NCI-H146 (cell line): Measurements from ENCODE around the gene RCE1.

ENCODE experiments used
- DNase-seq: peaks from one replicate; lab custom pipeline; 2025; lab: John Stamatoyannopoulos, UW

RCE1 gene

DNA sequence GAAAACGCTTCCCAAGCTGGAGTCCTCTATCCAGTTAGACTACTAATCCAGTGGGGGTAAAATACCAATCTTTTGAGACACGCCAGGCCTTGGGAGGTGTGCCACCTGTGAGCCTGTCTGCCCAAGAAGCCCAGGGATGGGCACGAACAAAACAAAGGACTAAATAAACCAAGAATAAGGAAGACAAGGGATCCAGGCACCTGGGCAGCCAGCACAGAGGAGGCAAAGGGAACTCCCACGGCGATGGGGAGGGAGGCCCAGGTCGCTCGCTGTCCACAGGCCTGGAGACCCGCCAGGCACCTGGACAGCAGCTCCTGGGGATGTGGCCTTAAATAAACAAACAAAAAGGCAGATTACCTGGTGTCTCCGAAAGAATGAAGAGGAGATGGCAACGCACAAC, 45.0 kb downstream of the RCE1 start:
- peak; percentile 71 for DNase-seq

DNA sequence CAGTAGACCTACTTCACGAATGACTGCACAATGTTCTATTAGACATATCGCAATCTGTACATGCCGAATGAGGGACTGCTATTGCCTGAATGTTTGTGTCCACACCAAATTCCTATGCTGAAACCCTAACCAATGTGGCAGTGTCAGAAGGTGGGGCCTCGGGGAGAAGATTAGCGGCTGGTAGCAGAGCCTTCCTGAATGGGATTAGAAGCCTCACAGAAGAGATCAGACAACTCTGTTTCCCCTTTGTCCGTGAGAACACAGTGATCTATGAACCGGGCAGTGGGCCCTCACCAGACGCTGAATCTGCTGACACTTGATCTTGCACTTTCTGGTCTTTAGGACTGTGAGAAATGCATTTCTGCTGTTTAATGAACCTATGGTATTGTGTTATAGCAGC, 46.7 kb downstream of the RCE1 start:
- DNase-seq, result no peak

DNA sequence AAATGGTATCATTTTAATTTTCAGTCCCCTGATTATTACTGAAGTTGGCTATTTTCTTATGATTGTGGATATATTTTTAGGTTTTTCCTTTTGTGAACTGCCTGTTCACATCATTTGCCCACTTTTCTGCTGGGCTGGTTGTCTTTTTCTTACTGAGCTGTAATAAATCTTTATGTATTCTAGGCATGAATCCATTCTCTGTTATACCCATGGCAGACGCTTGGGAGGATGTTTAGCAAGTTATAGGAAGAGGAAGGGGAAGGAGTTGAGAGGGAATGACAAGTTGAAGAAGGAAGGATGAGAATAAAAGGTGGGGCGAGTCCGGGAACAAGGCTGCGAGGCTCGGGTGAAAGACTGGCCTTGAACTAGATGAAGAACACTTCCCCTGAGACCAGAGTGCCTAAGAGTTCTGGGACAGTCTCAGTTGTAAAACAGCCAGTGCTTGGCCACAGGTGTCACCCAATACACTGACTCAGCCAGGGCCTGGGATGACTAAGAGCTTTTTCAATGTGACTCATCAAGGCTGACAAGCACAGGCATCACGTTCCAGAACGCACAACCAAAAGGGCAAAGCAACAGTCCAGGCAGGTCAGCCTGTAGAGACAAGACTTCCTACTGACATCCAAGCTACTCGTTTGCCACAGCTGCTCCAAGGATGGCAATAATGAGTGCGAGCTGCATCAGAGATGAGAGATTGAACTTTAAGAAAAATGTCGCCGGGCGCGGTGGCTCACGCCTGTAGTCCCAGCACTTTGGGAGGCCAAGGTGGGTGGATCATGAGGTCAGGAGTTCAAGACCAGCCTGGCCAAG, 48.8 kb downstream of the RCE1 start:
- no peak for DNase-seq

DNA sequence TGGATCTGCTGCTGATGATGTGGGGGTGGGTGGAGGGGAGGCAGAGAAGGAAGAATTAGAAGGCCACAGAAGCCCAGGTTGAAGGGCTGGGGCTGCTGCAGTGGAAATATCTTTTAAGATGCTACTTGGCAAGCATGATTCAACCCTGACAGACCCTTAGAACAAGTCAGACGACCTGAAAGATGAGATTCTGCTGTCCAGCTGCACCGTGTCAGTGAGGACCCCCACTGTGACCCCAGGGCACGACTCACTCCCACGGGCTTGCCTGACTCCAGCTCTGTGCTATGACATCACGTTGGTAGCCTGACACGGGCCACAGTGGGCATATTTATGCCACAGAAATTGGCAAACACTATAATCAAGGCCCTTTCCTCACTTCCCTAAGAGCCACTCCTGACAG, 49.7 kb downstream of the RCE1 start:
- no peak for DNase-seq

DNA sequence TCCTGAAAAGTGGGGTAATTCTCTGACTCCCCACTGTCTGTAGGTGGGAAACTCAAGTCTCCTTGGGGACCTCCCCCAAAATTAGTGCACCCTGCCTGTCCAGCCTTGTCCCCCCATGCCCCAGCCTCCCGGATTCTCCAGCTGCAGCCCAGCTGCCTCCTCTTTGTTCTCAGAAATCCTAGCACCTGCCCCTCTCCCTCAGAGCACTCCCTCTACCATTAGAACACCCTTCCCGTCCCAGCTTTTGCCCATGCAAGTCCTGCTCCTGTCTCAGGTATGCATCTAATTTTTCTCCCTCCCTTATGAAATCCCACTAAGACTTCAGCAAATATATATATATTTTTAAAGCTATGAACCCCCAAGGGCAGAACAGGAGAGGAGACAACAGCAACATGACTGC, 50.9 kb downstream of the RCE1 start:
- peak; percentile 64 for DNase-seq
